Measurements from ENCODE around the gene NAPEPLD.

DNA sequence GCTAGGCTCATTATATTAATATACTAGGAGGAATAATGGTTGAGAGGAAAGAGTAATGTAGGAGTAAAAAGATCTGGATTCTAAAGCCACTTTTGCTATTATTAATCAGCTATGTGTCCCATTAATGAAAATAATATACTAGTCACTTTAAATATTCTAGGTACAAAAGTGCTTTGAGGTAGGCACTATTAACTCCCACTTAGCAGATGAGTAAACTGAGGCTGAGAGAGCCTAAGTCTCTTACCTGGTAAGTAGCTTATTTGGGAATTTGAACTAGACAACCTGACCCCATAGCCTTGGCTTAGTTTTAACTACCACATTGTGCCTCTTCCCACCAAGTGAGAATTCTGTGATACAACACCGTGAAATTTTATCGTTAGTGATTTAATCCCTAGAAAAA lies 68.0 kb downstream of the NAPEPLD start:
- TF ChIP-seq, protein P1, sequence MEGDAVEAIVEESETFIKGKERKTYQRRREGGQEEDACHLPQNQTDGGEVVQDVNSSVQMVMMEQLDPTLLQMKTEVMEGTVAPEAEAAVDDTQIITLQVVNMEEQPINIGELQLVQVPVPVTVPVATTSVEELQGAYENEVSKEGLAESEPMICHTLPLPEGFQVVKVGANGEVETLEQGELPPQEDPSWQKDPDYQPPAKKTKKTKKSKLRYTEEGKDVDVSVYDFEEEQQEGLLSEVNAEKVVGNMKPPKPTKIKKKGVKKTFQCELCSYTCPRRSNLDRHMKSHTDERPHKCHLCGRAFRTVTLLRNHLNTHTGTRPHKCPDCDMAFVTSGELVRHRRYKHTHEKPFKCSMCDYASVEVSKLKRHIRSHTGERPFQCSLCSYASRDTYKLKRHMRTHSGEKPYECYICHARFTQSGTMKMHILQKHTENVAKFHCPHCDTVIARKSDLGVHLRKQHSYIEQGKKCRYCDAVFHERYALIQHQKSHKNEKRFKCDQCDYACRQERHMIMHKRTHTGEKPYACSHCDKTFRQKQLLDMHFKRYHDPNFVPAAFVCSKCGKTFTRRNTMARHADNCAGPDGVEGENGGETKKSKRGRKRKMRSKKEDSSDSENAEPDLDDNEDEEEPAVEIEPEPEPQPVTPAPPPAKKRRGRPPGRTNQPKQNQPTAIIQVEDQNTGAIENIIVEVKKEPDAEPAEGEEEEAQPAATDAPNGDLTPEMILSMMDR (IDR thresholded peaks at IDR 0.05) = no peak
- no peak for TF ChIP-seq POLR2AphosphoS5 (IDR thresholded peaks at IDR 0.05)
